Neuronal stem cell (in vitro differentiated cells): Measurements from ENCODE around the gene CALHM6.

Experiments used
- DNase-seq: peaks from one replicate; pipeline ENCODE4 v3.0.0-alpha.2; 2013; ENCODE audit warnings: low spot score
- H2AFZ ChIP-seq: one replicate; pipeline ENCODE4 v1.6.1; 2013; ENCODE audit warnings: mild to moderate bottlenecking, low read length, inconsistent platforms
- H2AK5ac ChIP-seq: 2 replicates; pipeline ENCODE4 v1.6.1; 2013; ENCODE audit warnings: low read depth, mild to moderate bottlenecking, inconsistent platforms, low read length, moderate library complexity, mixed read lengths
- H2BK120ac ChIP-seq: 2 replicates; pipeline ENCODE4 v1.6.1; 2013; ENCODE audit warnings: low read depth, mild to moderate bottlenecking, inconsistent platforms, low read length, moderate library complexity, mixed read lengths
- H2BK12ac ChIP-seq: one replicate; pipeline ENCODE4 v1.6.1; 2013; ENCODE audit warnings: low read length, inconsistent platforms
- H2BK15ac ChIP-seq: 2 replicates; pipeline ENCODE4 v1.6.1; 2013; ENCODE audit warnings: mild to moderate bottlenecking, low read length, inconsistent platforms, mixed read lengths
- H2BK5ac ChIP-seq: one replicate; pipeline ENCODE4 v1.6.1; 2013; ENCODE audit warnings: inconsistent platforms, mild to moderate bottlenecking, low read length, moderate library complexity
- H3K14ac ChIP-seq: one replicate; pipeline ENCODE4 v1.6.1; 2013; ENCODE audit warnings: low read length, inconsistent platforms
- H3K18ac ChIP-seq: 2 replicates; pipeline ENCODE4 v1.6.1; 2013; ENCODE audit warnings: low read length, inconsistent platforms
- H3K23ac ChIP-seq: 2 replicates; pipeline ENCODE4 v1.6.1; 2013; ENCODE audit warnings: low read depth, mild to moderate bottlenecking, mixed read lengths, low read length, inconsistent platforms; ENCODE audit not compliant: poor library complexity
- H3K27ac ChIP-seq: replicated peaks from 3 replicates; pipeline ENCODE4 v1.5.1; 2013; ENCODE audit warnings: low read length, inconsistent platforms
- H3K27me3 ChIP-seq, 3 experiments: 2 replicates each; pipeline ENCODE4 v1.6.1; 2013; ENCODE audit warnings: low read length in 3 of 3, mild to moderate bottlenecking in 2 of 3, inconsistent platforms in 1 of 3, low read depth in 1 of 3, mixed read lengths in 1 of 3, moderate library complexity in 1 of 3; ENCODE audit not compliant: control insufficient read depth in 3 of 3, insufficient read depth in 3 of 3
- H3K36me3 ChIP-seq, 2 donors: replicated peaks in 1 of 2; 2 replicates each; pipeline ENCODE4 v1.6.1; 2013; ENCODE audit warnings: low read length in 2 of 2; ENCODE audit not compliant: control insufficient read depth in 2 of 2, insufficient read depth in 2 of 2
- H3K4ac ChIP-seq: 2 replicates; pipeline ENCODE4 v1.6.1; 2013; ENCODE audit warnings: inconsistent platforms, mild to moderate bottlenecking, low read length, moderate library complexity
- H3K4me1 ChIP-seq, 2 donors: 1 replicate in 1 of 2; 2 replicates in 1 of 2; pipeline ENCODE4 v1.6.1; 2013; ENCODE audit warnings: low read length in 2 of 2, low read depth in 1 of 2; ENCODE audit not compliant: control insufficient read depth in 2 of 2, insufficient read depth in 1 of 2
- H3K4me2 ChIP-seq: one replicate; pipeline ENCODE4 v1.6.1; 2013; ENCODE audit warnings: mild to moderate bottlenecking, low read length, inconsistent platforms; ENCODE audit not compliant: insufficient read depth, poor library complexity, severe bottlenecking
- H3K4me3 ChIP-seq, 2 donors: 2 replicates each; pipeline ENCODE4 v1.5.1; 2013; ENCODE audit warnings: low read length in 2 of 2, mild to moderate bottlenecking in 2 of 2, inconsistent platforms in 1 of 2, moderate library complexity in 1 of 2
- H3K79me1 ChIP-seq: one replicate; pipeline ENCODE4 v1.6.1; 2013; ENCODE audit warnings: low read depth, mild to moderate bottlenecking, inconsistent platforms, low read length, moderate library complexity
- H3K9ac ChIP-seq: one replicate; pipeline ENCODE4 v1.6.1; 2013; ENCODE audit warnings: mild to moderate bottlenecking, low read depth, low read length, inconsistent platforms; ENCODE audit not compliant: poor library complexity
- H3K9me3 ChIP-seq, 2 donors: replicated peaks in 1 of 2; 2 replicates each; pipeline versions ENCODE3 to v1.6.1; 2013; ENCODE audit warnings: low read length in 2 of 2, mild to moderate bottlenecking in 2 of 2, inconsistent platforms in 1 of 2, low read depth in 1 of 2, mixed read lengths in 1 of 2, moderate library complexity in 1 of 2; ENCODE audit not compliant: control insufficient read depth in 2 of 2, insufficient read depth in 1 of 2
- H4K8ac ChIP-seq: one replicate; pipeline ENCODE4 v1.6.1; 2013; ENCODE audit warnings: low read depth, mild to moderate bottlenecking, inconsistent platforms, low read length, moderate library complexity
- H4K91ac ChIP-seq: one replicate; pipeline ENCODE4 v1.6.1; 2013; ENCODE audit warnings: low read length, low read depth, mild to moderate bottlenecking, inconsistent platforms; ENCODE audit not compliant: poor library complexity
- WGBS, 2 donors: extraction: QIAGEN DNeasy Blood & Tissue Kit; methylation state at CpG; one replicate each; pipeline ENCODE4 v1.1.7; 2013; ENCODE audit warnings: missing lambda C conversion rate in 2 of 2, mixed read lengths in 1 of 2; ENCODE audit not compliant: insufficient read length in 2 of 2, insufficient replicate concordance in 1 of 2; ENCODE audit errors: extremely low coverage in 2 of 2; 5-methylcytosine and 5-hydroxymethylcytosine counted together

CALHM6 gene

DNA sequence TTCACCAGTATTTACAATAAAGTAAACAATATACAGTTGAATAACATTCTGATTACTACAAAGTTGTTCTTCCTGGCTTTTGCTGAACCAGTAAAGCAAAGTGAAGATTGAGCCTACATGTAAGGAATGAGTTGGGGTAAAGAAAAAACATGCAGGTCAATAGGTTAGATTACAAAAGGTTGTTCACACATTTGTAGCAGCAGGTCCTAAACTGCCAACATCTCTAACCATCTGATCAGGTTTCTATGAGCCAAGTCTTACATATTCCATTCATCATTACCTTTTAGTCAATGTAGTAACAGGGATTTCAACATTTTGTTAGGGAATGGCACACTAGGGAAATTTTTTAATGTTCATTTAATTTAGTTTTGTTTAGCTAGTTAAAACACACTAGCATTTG, 9.3 kb upstream of the CALHM6 start:
- H3K27ac ChIP-seq, result no peak overlapping the region
- no peaks in the 10 kb centered on the region for H3K36me3 ChIP-seq
- H3K9me3 ChIP-seq, result no peaks in the 10 kb centered on the region
- no peak overlapping the region for H3K14ac ChIP-seq
- no peak overlapping the region for H3K4ac ChIP-seq
- no peak overlapping the region for H2BK12ac ChIP-seq
- H3K79me1 ChIP-seq, result no peaks in the 10 kb centered on the region
- H3K9ac ChIP-seq, result no peak overlapping the region
- H4K91ac ChIP-seq, result no peak overlapping the region
- H4K8ac ChIP-seq, result no peak overlapping the region
- H3K18ac ChIP-seq, result no peak overlapping the region
- no peak overlapping the region for H2BK15ac ChIP-seq
- no peak overlapping the region for H3K4me3 ChIP-seq
- H2BK5ac ChIP-seq, result no peak overlapping the region
- H3K4me2 ChIP-seq, result no peak overlapping the region
- H3K4me1 ChIP-seq, result peaks cover 2 to 7% of the 10 kb centered on the region in 2 donors
- H2BK120ac ChIP-seq, result no peak overlapping the region
- no peaks in the 10 kb centered on the region for H3K27me3 ChIP-seq
- no peak overlapping the region for H2AFZ ChIP-seq
- no peak for DNase-seq
- no peak overlapping the region for H2AK5ac ChIP-seq
- no peak overlapping the region for H3K23ac ChIP-seq

DNA sequence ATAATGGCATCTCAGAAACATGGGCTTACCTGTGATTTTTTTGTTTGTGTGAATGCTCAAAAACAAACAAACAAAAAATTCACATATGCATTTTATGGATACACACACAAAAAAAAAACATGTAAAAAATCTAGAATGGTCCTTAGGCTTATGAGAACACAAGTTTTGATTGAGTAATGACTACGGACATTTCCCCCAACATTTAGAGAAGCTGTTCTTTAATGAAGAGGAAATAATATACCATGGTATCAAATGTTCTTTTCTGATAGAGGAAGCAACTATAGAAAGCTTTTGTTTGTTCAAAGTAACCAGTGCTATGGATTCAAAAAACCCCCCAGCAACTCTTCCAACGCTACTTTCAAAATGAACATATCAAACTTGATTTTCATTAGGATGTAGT, 8.6 kb upstream of the CALHM6 start:
- H2BK15ac ChIP-seq, result no peak overlapping the region
- H2AFZ ChIP-seq, result no peak overlapping the region
- no peak overlapping the region for H3K27ac ChIP-seq
- no CpG with 5 or more reads among the region's 2 CpGs for WGBS, 2 donors
- peaks cover 2 to 6% of the 10 kb centered on the region in 2 donors for H3K4me1 ChIP-seq
- H3K4ac ChIP-seq, result no peak overlapping the region
- H4K8ac ChIP-seq, result no peak overlapping the region
- no peak overlapping the region for H3K14ac ChIP-seq
- H3K18ac ChIP-seq, result no peak overlapping the region
- no peaks in the 10 kb centered on the region for H3K36me3 ChIP-seq
- no peaks in the 10 kb centered on the region for H3K79me1 ChIP-seq
- no peaks in the 10 kb centered on the region for H3K27me3 ChIP-seq
- no peak overlapping the region for H2BK5ac ChIP-seq
- H3K23ac ChIP-seq, result no peak overlapping the region
- H2AK5ac ChIP-seq, result no peak overlapping the region
- H2BK120ac ChIP-seq, result no peak overlapping the region
- no peak overlapping the region for H4K91ac ChIP-seq
- DNase-seq, result no peak
- H3K4me2 ChIP-seq, result no peak overlapping the region
- H3K9me3 ChIP-seq, result no peaks in the 10 kb centered on the region
- no peak overlapping the region for H3K9ac ChIP-seq
- no peak overlapping the region for H3K4me3 ChIP-seq
- H2BK12ac ChIP-seq, result no peak overlapping the region

- no peak overlapping the region for H2BK5ac ChIP-seq
Observed at GRCh38 chr6:116456106-116456505, 5.1 kb upstream of the CALHM6 start.

GRCh38 chr6:116456927-116457326, 4.2 kb upstream of the CALHM6 start:
- no peak overlapping the region for H3K27ac ChIP-seq
- no peak overlapping the region for H2BK5ac ChIP-seq
- no peak overlapping the region for H3K9ac ChIP-seq
- H3K79me1 ChIP-seq, result no peaks in the 10 kb centered on the region
- H3K23ac ChIP-seq, result no peak overlapping the region
- no peak overlapping the region for H3K4ac ChIP-seq
- H2AFZ ChIP-seq, result no peak overlapping the region
- H3K4me1 ChIP-seq, result peaks cover 0 to 2% of the 10 kb centered on the region in 2 donors
- H4K91ac ChIP-seq, result no peak overlapping the region
- H3K36me3 ChIP-seq, result no peaks in the 10 kb centered on the region
- no CpG with 5 or more reads among the region's 2 CpGs for WGBS, 2 donors
- no peak overlapping the region for H2BK120ac ChIP-seq
- no peak for DNase-seq
- H2BK15ac ChIP-seq, result no peak overlapping the region
- no peak overlapping the region for H3K14ac ChIP-seq
- H2BK12ac ChIP-seq, result no peak overlapping the region
- H3K27me3 ChIP-seq, result peaks cover 0 to 16% (median 0%) of the 10 kb centered on the region in 3 experiments
- no peak overlapping the region for H3K4me3 ChIP-seq
- no peak overlapping the region for H3K4me2 ChIP-seq
- no peak overlapping the region for H3K18ac ChIP-seq
- H3K9me3 ChIP-seq, result no peaks in the 10 kb centered on the region
- no peak overlapping the region for H2AK5ac ChIP-seq
- H4K8ac ChIP-seq, result no peak overlapping the region

More at GRCh38 chr6:116456106-116456505, 5.1 kb upstream of the CALHM6 start:
- H3K23ac ChIP-seq, result no peak overlapping the region
- H3K27ac ChIP-seq, result no peak overlapping the region
- no peak overlapping the region for H2AFZ ChIP-seq
- no peaks in the 10 kb centered on the region for H3K79me1 ChIP-seq
- no peak overlapping the region for H2BK15ac ChIP-seq
- no peak overlapping the region for H4K8ac ChIP-seq
- H2BK12ac ChIP-seq, result no peak overlapping the region
- no peak overlapping the region for H2BK120ac ChIP-seq
- no CpG with 5 or more reads among the region's 3 CpGs for WGBS, 2 donors
- peaks cover 0 to 9% (median 0%) of the 10 kb centered on the region in 3 experiments for H3K27me3 ChIP-seq
- no peak for DNase-seq
- H3K9ac ChIP-seq, result no peak overlapping the region
- no peak overlapping the region for H3K4me2 ChIP-seq
- no peak overlapping the region for H4K91ac ChIP-seq
- no peak overlapping the region for H3K18ac ChIP-seq
- no peak overlapping the region for H2AK5ac ChIP-seq
- H3K14ac ChIP-seq, result no peak overlapping the region
- no peak overlapping the region for H3K4ac ChIP-seq
- H3K4me3 ChIP-seq, result no peak overlapping the region
- no peaks in the 10 kb centered on the region for H3K36me3 ChIP-seq
- no peaks in the 10 kb centered on the region for H3K4me1 ChIP-seq
- no peaks in the 10 kb centered on the region for H3K9me3 ChIP-seq
